MM.1S (cell line): ENCODE measurements around the gene PNPLA5.

Experiments
- CTCF ChIP-seq: fragments of 300-600 bp; sonication (generic); IDR thresholded peaks from 2 replicates; pipeline ENCODE4 v1.5.1; 2016; ENCODE audit warnings: antibody characterized with exemption, low read length, mixed read lengths
- EZH2 ChIP-seq: fragments of 300-600 bp; sonication (generic); optimal IDR thresholded peaks from 2 replicates; pipeline ENCODE3; 2017; ENCODE audit warnings: low read depth, mild to moderate bottlenecking, antibody characterized with exemption, low read length, mixed read lengths
- EZH2phosphoT487 ChIP-seq: fragments of 300-600 bp; sonication (generic); IDR thresholded peaks from 2 replicates; pipeline ENCODE4 v1.6.1; 2018; ENCODE audit warnings: antibody characterized with exemption, low read length

GRCh38 chr22:43869799-43870198, 22.0 kb downstream of the PNPLA5 start:
- TF ChIP-seq CTCF (no peak), EZH2phosphoT487 (no peak), EZH2 (no peak)
